Muscle of leg (tissue), 11 donors: ENCODE measurements around the gene LRR1. TPM values are rescaled to one million over a fixed set of nuclear protein-coding genes. Genes with fewer than 3 reads are reported as not detected.
A peak's percentile ranks its signal among the peaks of the same experiment; 100 is the strongest.

Experiments used
- DNase-seq: peaks from one replicate; pipeline ENCODE4 v3.0.0; 2013
- H3K27ac ChIP-seq: one replicate; pipeline ENCODE4 v1.5.1; 2013; ENCODE audit warnings: mild to moderate bottlenecking, low read length, control low read depth
- H3K27me3 ChIP-seq: one replicate; pipeline ENCODE4 v1.6.1; 2013; ENCODE audit warnings: low read length; ENCODE audit not compliant: control insufficient read depth, insufficient read depth
- H3K36me3 ChIP-seq: one replicate; pipeline ENCODE4 v1.6.1; 2013; ENCODE audit warnings: low read length; ENCODE audit not compliant: control insufficient read depth, insufficient read depth
- H3K4me1 ChIP-seq: one replicate; pipeline ENCODE4 v1.6.1; 2013; ENCODE audit warnings: low read length; ENCODE audit not compliant: control insufficient read depth, insufficient read depth
- H3K4me3 ChIP-seq: one replicate; pipeline ENCODE4 v1.5.1; 2013; ENCODE audit warnings: low read length, control low read depth
- H3K9me3 ChIP-seq: replicated peaks from 2 replicates; pipeline ENCODE4 v1.6.1; 2013; ENCODE audit warnings: low read depth, low read length; ENCODE audit not compliant: control insufficient read depth
- WGBS: methylation state at CpG from one replicate; pipeline ENCODE4 v1.1.5; 2013; ENCODE audit warnings: missing lambda C conversion rate; ENCODE audit not compliant: insufficient coverage; 5-methylcytosine and 5-hydroxymethylcytosine counted together
- polyA plus RNA-seq, 8 donors: library from polyadenylated mRNA; unstranded; fragments of 120-200 nt; gene quantifications; one replicate each; pipeline versions ENCODE4 v1.2.1 to v1.2.3, GENCODE V29; 2013; ENCODE audit warnings: inconsistent platforms in 1 of 8, low replicate concordance in 1 of 8; ENCODE audit not compliant: insufficient read length in 8 of 8, insufficient read depth in 1 of 8
- total RNA-seq: library from RNA; stranded (reverse); fragments of 120-200 nt; gene quantifications from one replicate; pipeline ENCODE4 v1.2.4, GENCODE V29; 2013

The LRR1 gene
- total and polyA plus RNA-seq, 9 donors = 6.5 to 14.5 (median 9.8) TPM

DNA sequence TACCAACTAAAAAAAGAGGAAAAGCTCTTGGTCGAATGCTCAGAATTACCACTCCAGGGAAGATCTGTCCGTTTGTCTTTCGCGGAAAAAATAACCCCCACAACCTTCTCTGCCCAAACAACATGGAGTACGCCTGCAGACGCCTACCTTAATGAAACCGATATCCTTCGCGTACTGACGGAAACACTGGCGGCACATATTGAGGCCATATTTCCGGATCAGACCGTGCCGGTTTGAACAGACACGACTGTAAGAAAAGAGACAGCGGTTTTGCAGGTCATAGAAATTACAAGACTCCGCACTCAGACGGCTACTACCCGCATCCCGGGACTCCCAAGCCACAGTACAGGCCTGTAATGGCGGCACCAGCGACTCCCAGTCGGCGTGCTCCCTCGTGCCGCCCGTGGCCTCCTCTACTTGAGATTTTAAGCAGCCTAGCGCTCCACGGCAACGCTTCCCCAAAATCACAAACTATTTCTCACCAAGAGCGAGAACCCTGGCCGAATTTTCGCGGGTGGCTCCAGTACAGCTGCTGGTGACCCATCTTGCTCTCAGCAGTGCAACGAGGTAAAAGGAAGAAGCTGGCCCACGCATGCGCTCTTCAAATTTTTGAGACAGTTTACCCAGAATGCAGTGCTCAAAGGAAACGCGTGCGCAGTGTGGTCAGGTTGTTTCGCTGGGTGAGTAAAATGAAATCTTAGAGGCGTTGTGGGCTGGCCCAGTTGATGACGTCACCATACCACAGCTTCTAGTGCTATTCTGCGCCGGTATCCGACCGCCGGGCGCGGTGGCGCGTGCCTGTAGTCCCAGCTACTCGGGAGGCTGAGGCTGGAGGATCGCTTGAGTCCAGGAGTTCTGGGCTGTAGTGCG lies 12.7 kb upstream of the LRR1 start, which contains the start of gene RPS29:
Gene RPS29 (minus strand): TSS at position 578 of the 870 bp plus-strand sequence. CDS start 34 bp downstream, at position 544.
- Histone ChIP-seq H3K9me3 (no peaks in the 10 kb centered on the region), H3K36me3 (peaks cover 18% of the 10 kb centered on the region), H3K27ac (peak within 1 kb of the TSS; percentile 98), H3K4me3 (peak within 1 kb of the TSS; percentile 97), H3K27me3 (no peaks in the 10 kb centered on the region), H3K4me1 (peaks cover 13% of the 10 kb centered on the region)
- WGBS = under 1% methylated on average over 40 of the region's 55 CpGs
- DNase-seq = peak; percentile 100

DNA sequence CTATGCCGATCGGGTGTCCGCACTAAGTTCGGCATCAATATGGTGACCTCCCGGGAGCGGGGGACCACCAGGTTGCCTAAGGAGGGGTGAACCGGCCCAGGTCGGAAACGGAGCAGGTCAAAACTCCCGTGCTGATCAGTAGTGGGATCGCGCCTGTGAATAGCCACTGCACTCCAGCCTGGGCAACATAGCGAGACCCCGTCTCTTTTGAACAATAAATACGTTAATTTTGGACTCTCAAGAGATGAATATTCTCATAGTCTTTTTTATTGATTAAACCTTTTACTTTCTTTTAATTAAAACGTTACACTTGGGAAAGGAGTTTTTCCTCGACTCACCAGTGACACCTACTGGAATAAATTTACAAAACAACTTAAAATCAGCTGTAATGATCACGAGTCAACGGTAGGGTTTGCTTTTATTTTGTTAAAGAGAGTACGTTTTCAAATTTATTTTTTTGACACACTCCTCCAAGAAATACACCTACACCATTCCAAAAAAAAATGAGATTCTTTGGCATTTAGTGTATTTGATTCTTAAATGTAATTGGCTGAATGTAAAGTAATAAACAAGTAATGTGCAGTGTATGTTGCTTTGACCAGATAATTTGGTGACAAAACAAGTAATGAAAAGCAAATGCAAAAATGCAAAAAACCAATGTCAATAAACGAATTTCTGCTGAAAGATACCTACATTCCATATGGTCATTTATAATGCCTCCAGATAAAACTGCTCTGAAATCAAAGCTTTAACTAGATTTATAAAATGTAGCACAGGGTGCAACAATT lies 11.9 kb upstream of the LRR1 start:
- Histone ChIP-seq H3K4me3 (peak overlapping the region; percentile 97), H3K36me3 (peaks cover 18% of the 10 kb centered on the region), H3K9me3 (no peaks in the 10 kb centered on the region), H3K4me1 (peaks cover 13% of the 10 kb centered on the region), H3K27me3 (no peaks in the 10 kb centered on the region), H3K27ac (peak overlapping the region; percentile 98)
- DNase-seq = peak; percentile 77
- no CpG with 5 or more reads among the region's 21 CpGs for WGBS

DNA sequence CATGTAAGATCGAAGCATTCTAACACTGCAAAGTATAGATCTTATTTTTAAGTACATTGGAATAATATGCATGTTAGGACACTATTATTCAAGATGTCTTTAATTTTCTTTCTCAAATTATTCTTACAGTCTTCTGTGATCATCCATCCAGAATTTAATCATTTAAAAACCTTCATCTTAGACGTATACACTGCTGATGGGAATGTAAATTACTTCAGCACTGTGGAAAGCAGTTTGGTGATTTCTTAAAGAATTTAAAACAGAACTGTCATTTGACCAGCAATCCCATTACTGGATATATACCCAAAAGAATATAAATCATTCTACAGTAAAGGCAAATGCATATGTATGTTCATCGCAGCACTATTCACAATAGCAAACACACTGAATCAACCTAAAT lies 9.4 kb upstream of the LRR1 start:
- Histone ChIP-seq H3K4me3 (no peak overlapping the region), H3K4me1 (peaks cover 8% of the 10 kb centered on the region), H3K36me3 (peaks cover 2% of the 10 kb centered on the region), H3K27ac (no peak overlapping the region), H3K9me3 (no peaks in the 10 kb centered on the region), H3K27me3 (no peaks in the 10 kb centered on the region)
- DNase-seq = no peak
- no CpG with 5 or more reads among the region's 3 CpGs for WGBS

DNA sequence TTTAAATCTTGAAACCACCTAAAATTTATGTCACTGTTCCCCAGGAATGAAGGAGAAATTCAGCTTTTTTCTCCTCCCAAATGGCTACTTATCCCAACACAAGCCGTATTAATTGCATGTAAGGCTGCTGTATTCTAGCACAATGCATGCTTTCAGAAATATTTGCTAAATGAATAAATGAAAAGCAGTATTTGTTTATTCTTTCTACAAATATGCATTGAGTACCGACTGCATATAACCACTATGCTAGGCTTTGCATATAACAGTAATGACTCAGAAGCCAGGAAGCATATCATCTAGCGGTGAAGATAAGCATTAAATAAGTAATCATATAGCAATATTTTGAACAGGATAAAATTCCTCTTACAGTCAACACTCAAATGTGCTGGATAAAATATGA lies 5.7 kb upstream of the LRR1 start:
- Histone ChIP-seq H3K27ac (no peak overlapping the region), H3K4me1 (no peaks in the 10 kb centered on the region), H3K27me3 (no peaks in the 10 kb centered on the region), H3K36me3 (no peaks in the 10 kb centered on the region), H3K9me3 (no peaks in the 10 kb centered on the region), H3K4me3 (no peak overlapping the region)
- WGBS = no CpG with 5 or more reads among the region's 3 CpGs
- DNase-seq = no peak

GRCh38 chr14:49594347-49595091 lies 4.2 kb upstream of the LRR1 start:
- Histone ChIP-seq H3K27ac (no peak overlapping the region), H3K4me1 (peaks cover 2% of the 10 kb centered on the region), H3K36me3 (no peaks in the 10 kb centered on the region), H3K4me3 (no peak overlapping the region), H3K27me3 (no peaks in the 10 kb centered on the region), H3K9me3 (no peaks in the 10 kb centered on the region)
- WGBS = no CpG with 5 or more reads among the region's 4 CpGs
- DNase-seq = peak; percentile 59

DNA sequence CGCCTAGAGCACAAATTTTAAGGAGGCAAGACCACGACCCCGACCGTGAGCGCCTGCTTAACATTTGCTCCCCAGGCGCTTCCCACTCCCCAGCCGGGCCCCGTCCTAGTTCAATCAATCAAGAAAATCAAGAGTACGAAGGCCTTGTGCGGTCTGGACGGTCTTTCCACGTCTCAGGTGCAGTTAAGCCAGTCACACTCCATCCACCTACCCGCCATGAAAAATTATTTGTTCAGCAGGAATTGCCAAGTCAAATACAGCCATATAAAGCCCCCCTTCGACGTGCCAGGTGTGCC lies 603 bp upstream of the LRR1 start:
- Histone ChIP-seq H3K4me3 (peak overlapping the region; percentile 69), H3K27me3 (no peaks in the 10 kb centered on the region), H3K9me3 (no peaks in the 10 kb centered on the region), H3K4me1 (peaks cover 2% of the 10 kb centered on the region), H3K27ac (peak overlapping the region; percentile 98), H3K36me3 (peaks cover 9% of the 10 kb centered on the region)
- 0% methylated on average over 11 of the region's 15 CpGs for WGBS
- DNase-seq = no peak

DNA sequence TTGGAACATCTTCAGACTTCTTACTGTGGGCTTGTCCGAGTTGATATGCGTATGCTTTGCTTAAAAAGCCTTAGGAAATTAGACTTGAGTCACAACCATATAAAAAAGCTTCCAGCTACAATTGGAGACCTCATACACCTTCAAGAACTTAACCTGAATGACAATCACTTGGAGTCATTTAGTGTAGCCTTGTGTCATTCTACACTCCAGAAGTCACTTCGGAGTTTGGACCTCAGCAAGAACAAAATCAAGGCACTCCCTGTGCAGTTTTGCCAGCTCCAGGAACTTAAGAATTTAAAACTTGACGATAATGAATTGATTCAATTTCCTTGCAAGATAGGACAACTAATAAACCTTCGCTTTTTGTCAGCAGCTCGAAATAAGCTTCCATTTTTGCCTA lies 8.8 kb downstream of the LRR1 start:
- Histone ChIP-seq H3K4me3 (no peak overlapping the region), H3K9me3 (no peaks in the 10 kb centered on the region), H3K27me3 (no peaks in the 10 kb centered on the region), H3K36me3 (peaks cover 11% of the 10 kb centered on the region), H3K27ac (no peak overlapping the region), H3K4me1 (no peaks in the 10 kb centered on the region)
- 43% methylated on average over 1 of the region's 6 CpGs for WGBS
- DNase-seq = no peak

DNA sequence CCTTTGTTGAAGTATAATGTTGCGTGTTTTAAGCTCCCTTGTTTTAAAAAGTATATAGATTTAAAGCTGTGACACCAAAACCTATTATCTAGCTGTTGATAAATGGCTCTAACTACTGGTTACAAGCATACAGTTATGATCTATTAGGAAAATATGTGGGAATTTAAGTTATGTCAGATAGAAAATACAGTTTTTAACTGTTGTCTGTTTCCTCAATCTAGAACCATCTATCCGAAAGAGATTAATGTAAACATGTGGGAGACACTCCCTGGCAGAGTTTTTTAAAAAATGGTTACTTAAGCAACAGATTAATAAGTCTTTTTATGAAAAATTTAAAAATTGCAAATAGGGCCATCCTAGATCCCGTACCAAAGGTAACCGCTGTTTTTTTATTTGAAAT lies 13.5 kb downstream of the LRR1 start:
- WGBS = no CpG with 5 or more reads among the region's 4 CpGs
- H3K4me3 ChIP-seq = no peak overlapping the region
- no peaks in the 10 kb centered on the region for H3K4me1 ChIP-seq
- DNase-seq = no peak
- peaks cover 4% of the 10 kb centered on the region for H3K36me3 ChIP-seq
- H3K27ac ChIP-seq = no peak overlapping the region
- no peaks in the 10 kb centered on the region for H3K9me3 ChIP-seq
- H3K27me3 ChIP-seq = no peaks in the 10 kb centered on the region

- DNase-seq = no peak
- peaks cover 7% of the 10 kb centered on the region for H3K36me3 ChIP-seq
- WGBS = 85% methylated on average over 6 of the region's 8 CpGs
- H3K27me3 ChIP-seq = no peaks in the 10 kb centered on the region
- H3K4me3 ChIP-seq = no peak overlapping the region
- H3K9me3 ChIP-seq = no peaks in the 10 kb centered on the region
- no peaks in the 10 kb centered on the region for H3K4me1 ChIP-seq
- H3K27ac ChIP-seq = no peak overlapping the region
Measured at GRCh38 chr14:49612671-49613070, 13.9 kb downstream of the LRR1 start.

GRCh38 chr14:49614196-49614595 lies 15.5 kb downstream of the LRR1 start:
- Histone ChIP-seq H3K4me1 (peaks cover under 1% of the 10 kb centered on the region), H3K36me3 (peaks cover 14% of the 10 kb centered on the region), H3K9me3 (no peaks in the 10 kb centered on the region), H3K27me3 (no peaks in the 10 kb centered on the region), H3K4me3 (no peak overlapping the region), H3K27ac (no peak overlapping the region)
- no peak for DNase-seq
- WGBS = no CpG with 5 or more reads among the region's 2 CpGs
